ENCODE data around the gene C16orf54.
"Not testable (repeated sequence)": the region's sequence is repeated elsewhere in the genome, so short reads cannot be mapped to it uniquely, and the experiment has no call there.

C16orf54 gene

GRCh38 chr16:29737713-29738112 lies 8.1 kb downstream of the C16orf54 start:
- DNase-seq: no peak
- no peak overlapping the region for H3K4me3 ChIP-seq (ENCODE audit: low read depth in 1 of 2, low read length in 2 of 2)
- no peaks in the 10 kb centered on the region for H3K27me3 ChIP-seq (ENCODE audit: insufficient read depth, low read length, poor library complexity)
- no peaks in the 10 kb centered on the region for H4K20me1 ChIP-seq (ENCODE audit: insufficient read depth, low read length)
- peaks cover 12% of the 10 kb centered on the region for H3K4me1 ChIP-seq (ENCODE audit: insufficient read depth, low read length)
- H3K36me3 ChIP-seq (ENCODE audit: insufficient read depth, low read length): no peaks in the 10 kb centered on the region
- H3K79me2 ChIP-seq (ENCODE audit: insufficient read depth, low read length): no peaks in the 10 kb centered on the region
- ATAC-seq (ENCODE audit: insufficient read depth, low read depth): no peak
- H3K9me3 ChIP-seq (ENCODE audit: insufficient read depth, low read length, severe bottlenecking): no peaks in the 10 kb centered on the region
- TF ChIP-seq EZH2 (IDR thresholded peaks at IDR 0.05; ENCODE audit: borderline replicate concordance, low read depth, low read length, severe bottlenecking): no peak
- TF ChIP-seq CTCF (IDR thresholded peaks at IDR 0.05; ENCODE audit: borderline replicate concordance, extremely low read depth, low read length, poor library complexity, severe bottlenecking): no peak
- H2AFZ ChIP-seq (ENCODE audit: low read depth, low read length): no peak overlapping the region
- no peak overlapping the region for H3K4me2 ChIP-seq (ENCODE audit: insufficient read depth, low read length)
- H3K9ac ChIP-seq (ENCODE audit: low read depth, low read length): no peak overlapping the region
- H3K27ac ChIP-seq (ENCODE audit: low read length): no peak overlapping the region

- H4K20me1 ChIP-seq (ENCODE audit: insufficient read depth, low read length): no peaks in the 10 kb centered on the region
- DNase-seq (no peak), ATAC-seq (ENCODE audit: insufficient read depth, low read depth) (no peak)
- no peak overlapping the region for H3K4me3 ChIP-seq (ENCODE audit: low read depth in 1 of 2, low read length in 2 of 2)
- H3K9me3 ChIP-seq (ENCODE audit: insufficient read depth, low read length, severe bottlenecking): no peaks in the 10 kb centered on the region
- H3K4me1 ChIP-seq (ENCODE audit: insufficient read depth, low read length): peaks cover 12% of the 10 kb centered on the region
- no peaks in the 10 kb centered on the region for H3K36me3 ChIP-seq (ENCODE audit: insufficient read depth, low read length)
- H3K27ac ChIP-seq (ENCODE audit: low read length): no peak overlapping the region
- TF ChIP-seq CTCF (IDR thresholded peaks at IDR 0.05; ENCODE audit: borderline replicate concordance, extremely low read depth, low read length, poor library complexity, severe bottlenecking) (no peak), EZH2 (IDR thresholded peaks at IDR 0.05; ENCODE audit: borderline replicate concordance, low read depth, low read length, severe bottlenecking) (no peak)
- no peak overlapping the region for H3K9ac ChIP-seq (ENCODE audit: low read depth, low read length)
- no peaks in the 10 kb centered on the region for H3K27me3 ChIP-seq (ENCODE audit: insufficient read depth, low read length, poor library complexity)
- no peak overlapping the region for H2AFZ ChIP-seq (ENCODE audit: low read depth, low read length)
- no peaks in the 10 kb centered on the region for H3K79me2 ChIP-seq (ENCODE audit: insufficient read depth, low read length)
- H3K4me2 ChIP-seq (ENCODE audit: insufficient read depth, low read length): no peak overlapping the region
Measured at GRCh38 chr16:29736764-29737163, 9.0 kb downstream of the C16orf54 start.

- no peaks in the 10 kb centered on the region for H3K36me3 ChIP-seq (ENCODE audit: insufficient read depth, low read length)
- ATAC-seq (ENCODE audit: insufficient read depth, low read depth) (no peak), DNase-seq (no peak)
- no peak for TF ChIP-seq EZH2 (IDR thresholded peaks at IDR 0.05; ENCODE audit: borderline replicate concordance, low read depth, low read length, severe bottlenecking)
- no peak for TF ChIP-seq CTCF (IDR thresholded peaks at IDR 0.05; ENCODE audit: borderline replicate concordance, extremely low read depth, low read length, poor library complexity, severe bottlenecking)
- no peaks in the 10 kb centered on the region for H4K20me1 ChIP-seq (ENCODE audit: insufficient read depth, low read length)
- H3K79me2 ChIP-seq (ENCODE audit: insufficient read depth, low read length): no peaks in the 10 kb centered on the region
- H3K4me2 ChIP-seq (ENCODE audit: insufficient read depth, low read length): no peak overlapping the region
- no peak overlapping the region for H2AFZ ChIP-seq (ENCODE audit: low read depth, low read length)
- H3K4me3 ChIP-seq (ENCODE audit: low read depth in 1 of 2, low read length in 2 of 2): no peak overlapping the region
- no peak overlapping the region for H3K27ac ChIP-seq (ENCODE audit: low read length)
- H3K4me1 ChIP-seq (ENCODE audit: insufficient read depth, low read length): peaks cover 12% of the 10 kb centered on the region
- H3K9me3 ChIP-seq (ENCODE audit: insufficient read depth, low read length, severe bottlenecking): no peaks in the 10 kb centered on the region
- H3K9ac ChIP-seq (ENCODE audit: low read depth, low read length): no peak overlapping the region
- no peaks in the 10 kb centered on the region for H3K27me3 ChIP-seq (ENCODE audit: insufficient read depth, low read length, poor library complexity)
Measured at GRCh38 chr16:29736112-29736511, 9.7 kb downstream of the C16orf54 start.

GRCh38 chr16:29734786-29735185 lies 11.0 kb downstream of the C16orf54 start:
- Histone ChIP-seq H3K4me2 (ENCODE audit: insufficient read depth, low read length) (no peak overlapping the region), H4K20me1 (ENCODE audit: insufficient read depth, low read length) (no peaks in the 10 kb centered on the region), H3K9me3 (ENCODE audit: insufficient read depth, low read length, severe bottlenecking) (no peaks in the 10 kb centered on the region), H3K79me2 (ENCODE audit: insufficient read depth, low read length) (no peaks in the 10 kb centered on the region), H3K9ac (ENCODE audit: low read depth, low read length) (no peak overlapping the region), H3K36me3 (ENCODE audit: insufficient read depth, low read length) (no peaks in the 10 kb centered on the region), H3K27me3 (ENCODE audit: insufficient read depth, low read length, poor library complexity) (no peaks in the 10 kb centered on the region), H3K4me1 (ENCODE audit: insufficient read depth, low read length) (peaks cover 12% of the 10 kb centered on the region), H3K27ac (ENCODE audit: low read length) (no peak overlapping the region), H3K4me3 (ENCODE audit: low read depth in 1 of 2, low read length in 2 of 2) (no peak overlapping the region), H2AFZ (ENCODE audit: low read depth, low read length) (no peak overlapping the region)
- TF ChIP-seq EZH2 (IDR thresholded peaks at IDR 0.05; ENCODE audit: borderline replicate concordance, low read depth, low read length, severe bottlenecking): no peak
- no peak for TF ChIP-seq CTCF (IDR thresholded peaks at IDR 0.05; ENCODE audit: borderline replicate concordance, extremely low read depth, low read length, poor library complexity, severe bottlenecking)
- ATAC-seq (ENCODE audit: insufficient read depth, low read depth) (no peak), DNase-seq (no peak)

GRCh38 chr16:29731768-29732601 lies 13.8 kb downstream of the C16orf54 start:
- not testable (repeated sequence) for H2AFZ ChIP-seq (ENCODE audit: low read depth, low read length)

More at GRCh38 chr16:29731768-29732601, 13.8 kb downstream of the C16orf54 start:
- not testable (repeated sequence) for H3K79me2 ChIP-seq (ENCODE audit: insufficient read depth, low read length); H3K4me3 ChIP-seq (ENCODE audit: low read depth in 1 of 2, low read length in 2 of 2); H3K9me3 ChIP-seq (ENCODE audit: insufficient read depth, low read length, severe bottlenecking); H3K9ac ChIP-seq (ENCODE audit: low read depth, low read length); H4K20me1 ChIP-seq (ENCODE audit: insufficient read depth, low read length); ATAC-seq (ENCODE audit: insufficient read depth, low read depth); H3K36me3 ChIP-seq (ENCODE audit: insufficient read depth, low read length); H3K4me2 ChIP-seq (ENCODE audit: insufficient read depth, low read length); H3K27ac ChIP-seq (ENCODE audit: low read length); H3K4me1 ChIP-seq (ENCODE audit: insufficient read depth, low read length); H3K27me3 ChIP-seq (ENCODE audit: insufficient read depth, low read length, poor library complexity); DNase-seq

All from DND-41 (cell line).